Measurements from ENCODE around the gene METTL8.

METTL8 gene

GRCh38 chr2:171433763-171434012 is at the start of gene METTL8:
TSS of gene METTL8 (minus strand) at chr2:171433990. CDS start at chr2:171392185, 41,805 bp downstream.
- peak within 1 kb of the TSS; percentile 74 to 82 for H3K4me3 ChIP-seq (replicated peaks in 1 of 2; ENCODE audit: low read depth in 2 of 2, low read length in 2 of 2)
- no peak for DNase-seq (ENCODE audit: low read depth in 2 of 2)

GRCh38 chr2:171482877-171483276 is 49.1 kb upstream of the METTL8 start:
- DNase-seq (ENCODE audit: low read depth in 2 of 2) = no peak
- no peak overlapping the region for H3K4me3 ChIP-seq (replicated peaks in 1 of 2; ENCODE audit: low read depth in 2 of 2, low read length in 2 of 2)
- TF ChIP-seq CTCF (IDR thresholded peaks at IDR 0.05; ENCODE audit: low read depth, low read length) = no peak

More at GRCh38 chr2:171433763-171434012, at the start of gene METTL8:
- peak; percentile 16 for TF ChIP-seq CTCF (IDR thresholded peaks at IDR 0.05; ENCODE audit: low read depth, low read length)

- TF ChIP-seq CTCF (IDR thresholded peaks at IDR 0.05; ENCODE audit: low read depth, low read length) = no peak
- DNase-seq (ENCODE audit: low read depth in 2 of 2) = peak in 1 of 2 donors; percentile 12
- no peak overlapping the region for H3K4me3 ChIP-seq (replicated peaks in 1 of 2; ENCODE audit: low read depth in 2 of 2, low read length in 2 of 2)
Measured at GRCh38 chr2:171482308-171482707, 48.5 kb upstream of the METTL8 start.

DNA sequence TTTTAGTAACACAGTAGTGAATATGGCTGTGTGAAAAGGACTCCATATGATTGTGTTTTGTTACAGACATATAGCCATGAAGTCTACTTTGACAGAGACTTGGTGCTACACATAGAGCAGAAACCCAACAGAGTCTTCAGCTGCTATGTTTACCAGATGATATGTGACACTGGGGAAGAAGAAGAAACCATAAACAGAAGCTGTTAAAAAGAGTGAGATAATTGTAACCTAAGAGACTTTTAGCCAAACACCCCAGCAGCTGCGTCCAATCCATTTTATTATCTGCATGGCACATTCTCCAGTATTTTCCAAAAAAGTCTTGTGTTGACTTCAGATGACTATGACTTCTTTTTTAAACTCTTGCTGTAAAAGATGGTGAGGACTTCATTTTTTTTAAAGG is 47.1 kb upstream of the METTL8 start:
- no peak for TF ChIP-seq CTCF (IDR thresholded peaks at IDR 0.05; ENCODE audit: low read depth, low read length)
- DNase-seq (ENCODE audit: low read depth in 2 of 2) = no peak
- H3K4me3 ChIP-seq (replicated peaks in 1 of 2; ENCODE audit: low read depth in 2 of 2, low read length in 2 of 2) = no peak overlapping the region

DNA sequence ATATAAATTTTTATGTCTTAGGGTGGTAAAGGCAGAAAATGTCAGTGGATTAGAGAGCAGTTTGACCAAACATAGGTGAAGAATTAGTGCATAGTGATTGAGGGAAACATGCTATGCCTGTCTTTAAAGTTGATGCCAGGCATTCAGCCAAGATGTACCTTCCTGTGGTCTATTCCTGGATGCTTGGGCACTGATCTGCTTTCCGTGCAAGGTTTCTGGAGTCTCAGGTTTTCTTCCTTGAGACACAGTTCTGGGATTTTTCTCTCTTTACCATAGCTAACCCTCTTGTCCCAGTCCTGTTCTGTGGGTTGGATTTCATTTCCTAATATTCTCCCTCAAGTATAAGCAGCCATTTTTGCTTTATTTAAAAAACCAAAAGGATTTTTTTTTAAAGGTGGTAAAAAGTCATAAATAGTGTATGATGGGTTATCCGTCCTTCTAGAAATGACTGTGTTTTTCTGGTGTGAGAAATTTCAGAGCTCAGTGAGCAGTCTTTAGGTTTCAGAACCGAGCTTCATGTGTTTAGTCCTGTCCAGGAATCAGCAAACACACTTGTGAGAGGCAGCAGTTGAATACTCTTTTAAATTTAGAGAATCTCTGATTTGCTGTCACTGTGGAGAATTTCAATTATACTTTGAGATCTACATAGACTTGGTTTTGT is 45.5 kb upstream of the METTL8 start:
- TF ChIP-seq CTCF (IDR thresholded peaks at IDR 0.05; ENCODE audit: low read depth, low read length) = no peak
- no peak for DNase-seq (ENCODE audit: low read depth in 2 of 2)
- H3K4me3 ChIP-seq (replicated peaks in 1 of 2; ENCODE audit: low read depth in 2 of 2, low read length in 2 of 2) = no peak overlapping the region

DNA sequence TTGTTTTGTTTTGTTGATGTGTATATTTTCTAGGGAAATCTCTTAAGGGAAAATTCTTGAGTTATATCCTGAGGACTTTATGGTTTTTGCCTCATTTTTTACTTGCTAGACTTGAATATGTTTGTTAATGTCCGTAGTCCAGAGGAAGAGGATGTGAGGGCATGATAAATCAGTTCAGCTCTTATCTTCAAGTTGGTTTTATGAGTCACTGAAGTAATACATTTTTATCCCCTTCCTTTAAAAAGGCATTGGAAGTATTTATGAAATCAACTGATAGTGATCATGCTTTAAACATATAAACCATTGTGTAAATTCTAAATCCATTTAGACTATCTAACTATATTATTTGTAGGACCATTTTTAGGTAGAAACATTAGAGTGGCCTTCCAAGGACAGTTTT is 44.6 kb upstream of the METTL8 start:
- peak; percentile 31 to 36 for DNase-seq (ENCODE audit: low read depth in 2 of 2)
- no peak for TF ChIP-seq CTCF (IDR thresholded peaks at IDR 0.05; ENCODE audit: low read depth, low read length)
- H3K4me3 ChIP-seq (replicated peaks in 1 of 2; ENCODE audit: low read depth in 2 of 2, low read length in 2 of 2) = no peak overlapping the region

DNA sequence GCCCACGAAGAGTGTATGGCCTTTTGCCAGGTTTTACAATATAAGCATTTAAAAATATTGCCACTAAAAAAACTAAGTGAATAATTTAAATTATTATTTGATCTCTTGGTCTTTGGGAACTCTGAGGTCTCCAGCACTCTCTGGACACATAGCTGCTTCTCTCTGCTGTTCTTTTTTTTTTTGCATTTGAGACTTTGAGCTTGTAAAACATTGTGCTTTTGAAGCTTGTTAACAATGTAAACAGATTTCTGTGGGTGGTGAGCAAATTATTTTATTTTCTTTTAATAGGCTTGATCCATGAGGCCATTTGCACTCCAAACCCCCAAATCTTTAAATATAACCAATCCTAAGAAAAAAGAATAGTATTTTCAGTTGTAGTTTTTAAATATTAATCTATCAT is 42.2 kb upstream of the METTL8 start:
- no peak for TF ChIP-seq CTCF (IDR thresholded peaks at IDR 0.05; ENCODE audit: low read depth, low read length)
- no peak for DNase-seq (ENCODE audit: low read depth in 2 of 2)
- no peak overlapping the region for H3K4me3 ChIP-seq (replicated peaks in 1 of 2; ENCODE audit: low read depth in 2 of 2, low read length in 2 of 2)

All from cardiac fibroblast (primary cell).